GM12874 (cell line): Measurements from ENCODE around the gene ZDHHC11.

Source experiments
- CTCF ChIP-seq: IDR thresholded peaks from 2 replicates; pipeline ENCODE4 v1.5.1; 2011; ENCODE audit warnings: low read depth, mild to moderate bottlenecking, control low read depth, low read length, moderate library complexity; ENCODE audit not compliant: insufficient read depth

Gene ZDHHC11

DNA sequence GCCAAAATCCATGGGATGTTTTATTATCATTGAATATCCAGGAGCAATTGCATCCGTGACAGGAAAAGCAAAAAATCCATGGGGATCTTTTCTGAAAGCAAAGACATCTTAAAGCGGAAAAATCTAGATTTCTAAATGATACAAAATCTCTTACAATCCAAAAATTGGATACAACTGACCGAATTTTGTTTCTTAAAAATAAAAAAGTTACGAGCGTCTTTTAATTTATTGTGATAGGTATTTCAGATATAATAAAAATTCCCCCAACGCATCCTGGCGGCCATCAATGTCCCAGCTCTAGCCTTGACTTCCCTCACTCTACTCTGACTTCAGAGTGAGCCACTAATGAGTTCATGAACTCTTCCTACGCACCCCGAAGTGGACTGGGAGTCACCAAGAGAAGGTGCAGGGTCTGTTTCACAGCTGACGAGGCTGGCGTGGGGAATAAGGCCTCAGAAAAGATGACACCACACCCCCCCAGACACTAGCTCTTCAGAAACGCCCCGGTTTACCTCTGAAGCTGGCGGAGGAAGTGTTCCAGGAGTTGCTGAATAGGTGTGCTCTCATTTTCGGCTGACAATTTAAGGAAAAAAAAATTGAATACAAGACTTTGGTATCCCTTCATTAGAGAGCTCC lies 38.4 kb upstream of the ZDHHC11 start:
- no peak for TF ChIP-seq CTCF

DNA sequence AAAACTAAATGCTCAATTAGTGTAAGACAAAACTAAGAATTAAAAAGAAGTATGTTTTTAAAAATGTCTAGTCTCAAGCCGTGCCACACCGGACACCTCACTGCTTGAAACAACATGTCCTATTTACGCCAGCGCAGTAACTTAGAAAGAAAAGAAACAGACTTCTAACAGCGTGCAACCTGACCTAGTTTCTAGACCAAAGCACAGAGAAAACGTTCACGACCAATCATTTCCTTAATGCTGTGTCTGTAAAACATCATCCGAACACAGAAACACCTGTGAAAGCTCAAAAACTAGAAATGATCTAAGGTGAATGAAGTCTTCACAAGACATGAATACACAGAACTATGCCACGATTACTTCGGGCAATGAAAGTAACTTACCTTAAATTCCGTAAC lies 37.9 kb upstream of the ZDHHC11 start:
- TF ChIP-seq CTCF = no peak

DNA sequence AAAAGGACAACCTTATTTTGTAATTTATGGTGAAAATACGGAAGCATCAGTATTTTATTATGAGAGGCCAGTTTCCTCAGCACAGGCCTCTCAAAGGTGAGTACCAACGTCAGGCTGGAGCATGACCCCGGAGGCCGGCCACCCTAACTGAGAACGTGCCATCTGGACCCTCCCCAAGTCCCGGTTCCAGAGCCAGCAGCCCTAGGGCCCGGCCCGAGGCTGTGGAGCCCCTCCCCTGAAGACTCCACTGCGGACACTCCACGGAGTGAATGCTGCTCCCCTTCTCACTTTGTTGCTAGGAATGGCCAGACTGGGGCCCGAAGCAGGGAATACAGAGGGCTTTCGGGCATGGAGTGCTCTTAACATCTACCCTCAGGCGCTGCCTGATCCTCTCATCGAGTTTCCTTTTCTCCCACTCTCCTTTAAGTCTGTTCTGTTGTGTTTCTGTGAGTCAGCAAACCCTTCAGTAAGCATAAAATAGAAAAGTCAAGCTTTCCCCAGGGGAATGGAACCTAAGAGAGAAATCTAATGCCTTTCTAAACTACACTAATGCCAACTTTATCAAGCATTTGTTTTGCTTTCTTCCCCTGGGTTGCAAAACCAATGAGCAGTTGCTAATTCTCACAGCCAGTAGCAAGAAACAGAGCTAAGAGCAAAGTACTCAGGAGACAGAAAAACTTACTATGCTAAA lies 37.3 kb upstream of the ZDHHC11 start:
- no peak for TF ChIP-seq CTCF

GRCh38 chr5:886716-887325 lies 36.0 kb upstream of the ZDHHC11 start:
- no peak for TF ChIP-seq CTCF

GRCh38 chr5:886036-886435 lies 35.2 kb upstream of the ZDHHC11 start:
- no peak for TF ChIP-seq CTCF

DNA sequence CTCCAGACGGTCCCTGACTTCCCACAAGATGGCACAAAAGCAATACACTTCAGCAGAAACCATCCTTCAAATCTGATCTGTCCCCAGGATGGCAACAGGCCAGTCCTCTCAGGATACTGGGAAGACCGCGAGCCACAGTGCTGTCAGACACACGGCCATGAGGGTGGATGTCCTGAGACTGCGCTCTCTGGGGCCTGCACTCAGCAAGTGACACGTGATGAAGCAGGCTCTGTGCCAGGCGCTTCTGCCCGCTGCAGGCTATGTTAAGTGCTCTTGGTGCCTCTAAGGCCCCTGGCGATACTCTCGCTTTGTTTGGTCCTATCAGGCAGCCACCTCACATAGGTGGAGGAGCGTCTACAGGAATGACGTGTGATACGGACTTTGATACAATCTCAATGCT lies 34.7 kb upstream of the ZDHHC11 start:
- no peak for TF ChIP-seq CTCF

GRCh38 chr5:885127-885442 lies 34.3 kb upstream of the ZDHHC11 start:
- TF ChIP-seq CTCF = no peak
